ENCODE measurements around the gene SERGEF.

Gene SERGEF

DNA sequence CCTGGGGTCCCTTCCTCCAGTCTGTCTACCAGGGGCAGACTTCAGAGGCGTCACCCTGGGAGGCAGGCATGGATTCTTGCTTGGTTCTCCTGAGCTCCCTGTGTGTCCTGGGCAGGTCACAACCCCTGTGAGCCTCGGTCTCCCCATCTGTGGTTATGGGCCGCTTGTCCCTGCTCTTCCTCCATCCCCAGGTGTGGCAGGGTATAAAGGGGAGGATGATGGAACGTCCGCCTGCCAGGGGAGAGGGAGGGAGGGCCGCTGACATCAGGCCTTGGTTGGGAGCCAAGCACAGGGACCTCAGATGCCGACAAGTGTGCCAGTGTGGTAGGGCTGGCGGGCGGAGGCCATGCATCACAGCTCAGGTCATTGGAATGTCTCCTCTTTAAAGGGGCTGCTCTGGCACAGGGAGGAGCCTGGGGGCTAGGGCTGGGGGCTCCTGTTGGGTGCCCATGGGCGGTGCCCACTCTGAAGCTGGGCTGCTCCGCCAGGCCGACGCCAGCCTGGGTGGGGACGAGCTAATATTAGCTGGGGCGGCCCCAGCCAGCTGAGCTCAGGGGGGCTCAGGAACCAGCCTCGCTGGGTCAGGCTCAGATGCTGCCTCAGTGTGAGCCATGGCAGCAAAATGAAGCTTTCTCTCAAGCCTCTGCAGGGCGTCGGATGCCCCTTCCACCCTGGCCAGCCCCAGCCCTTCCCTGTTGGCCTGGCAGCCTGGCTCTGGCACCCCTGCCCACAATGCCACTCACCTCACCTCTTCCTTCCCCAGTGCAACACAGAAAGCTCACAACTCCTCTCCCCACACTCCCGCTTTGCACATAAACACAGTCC lies 265.5 kb downstream of the SERGEF start:
- DNase-seq (ENCODE audit: low read depth): no peak
- no peak for TF ChIP-seq CTCF (conservative IDR thresholded peaks at IDR 0.05; ENCODE audit: low read depth, low read length)
- no peak overlapping the region for H3K4me3 ChIP-seq (ENCODE audit: low read length)

GRCh38 chr11:17746096-17746495 lies 266.8 kb downstream of the SERGEF start:
- no peak overlapping the region for H3K4me3 ChIP-seq (ENCODE audit: low read length)
- DNase-seq (ENCODE audit: low read depth): no peak
- TF ChIP-seq CTCF (conservative IDR thresholded peaks at IDR 0.05; ENCODE audit: low read depth, low read length): no peak

- DNase-seq (ENCODE audit: low read depth): no peak
- TF ChIP-seq CTCF (conservative IDR thresholded peaks at IDR 0.05; ENCODE audit: low read depth, low read length): no peak
- H3K4me3 ChIP-seq (ENCODE audit: low read length): no peak overlapping the region
These were observed 267.6 kb downstream of the SERGEF start for GRCh38 chr11:17745023-17745772.

- TF ChIP-seq CTCF (conservative IDR thresholded peaks at IDR 0.05; ENCODE audit: low read depth, low read length): no peak
- DNase-seq (ENCODE audit: low read depth): no peak
- no peak overlapping the region for H3K4me3 ChIP-seq (ENCODE audit: low read length)
These were observed 268.5 kb downstream of the SERGEF start for GRCh38 chr11:17744151-17744940.

- no peak for TF ChIP-seq CTCF (conservative IDR thresholded peaks at IDR 0.05; ENCODE audit: low read depth, low read length)
- no peak for DNase-seq (ENCODE audit: low read depth)
- H3K4me3 ChIP-seq (ENCODE audit: low read length): no peak overlapping the region
These were observed 269.1 kb downstream of the SERGEF start for GRCh38 chr11:17743808-17744119.

DNA sequence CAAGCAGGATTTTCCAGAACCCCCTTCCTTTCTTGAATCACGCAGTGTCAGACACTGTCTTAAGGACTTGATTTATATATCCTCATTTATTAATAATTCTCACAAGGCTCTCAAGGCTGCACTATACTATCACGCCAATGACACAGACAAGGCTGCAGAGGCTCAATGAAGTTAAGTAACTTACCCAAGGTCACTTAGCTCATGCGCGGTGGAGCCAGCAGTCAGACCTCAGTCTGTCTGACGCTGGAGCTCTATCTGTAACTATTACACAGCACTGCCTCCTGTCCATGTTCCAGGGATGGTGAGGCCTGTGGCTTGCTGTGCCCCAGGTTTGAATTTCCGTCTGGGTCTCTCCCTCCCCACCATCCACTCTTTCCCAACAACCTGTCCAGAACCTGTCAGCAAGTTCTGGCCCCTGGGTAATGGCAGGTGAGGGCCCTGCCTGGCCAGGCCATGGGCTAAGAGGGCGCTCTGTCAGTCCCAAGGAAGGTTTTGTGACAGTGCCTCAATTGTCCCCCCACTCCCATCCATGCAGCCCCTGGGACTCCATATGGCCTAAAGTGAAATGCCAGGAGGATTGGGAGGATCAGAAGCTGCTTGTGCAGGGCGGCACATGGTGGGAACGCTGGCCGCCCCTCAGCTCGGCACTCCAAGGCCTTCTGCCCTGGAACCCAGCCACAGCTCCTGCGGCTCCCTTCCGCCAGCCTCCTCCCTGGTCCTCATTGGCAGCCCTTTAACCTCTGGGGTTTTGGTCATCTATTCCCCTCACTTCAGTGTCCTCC lies 269.6 kb downstream of the SERGEF start:
- TF ChIP-seq CTCF (conservative IDR thresholded peaks at IDR 0.05; ENCODE audit: low read depth, low read length): no peak
- DNase-seq (ENCODE audit: low read depth): no peak
- H3K4me3 ChIP-seq (ENCODE audit: low read length): no peak overlapping the region
